ENCODE results near the gene CDC5L. TPM values are rescaled to one million over a fixed set of nuclear protein-coding genes. Genes with fewer than 3 reads are reported as not detected.

The CDC5L gene
- polyA plus RNA-seq, 1 of the 3 experiments (the other 2 are of a cell fraction), result 6.0 TPM

DNA sequence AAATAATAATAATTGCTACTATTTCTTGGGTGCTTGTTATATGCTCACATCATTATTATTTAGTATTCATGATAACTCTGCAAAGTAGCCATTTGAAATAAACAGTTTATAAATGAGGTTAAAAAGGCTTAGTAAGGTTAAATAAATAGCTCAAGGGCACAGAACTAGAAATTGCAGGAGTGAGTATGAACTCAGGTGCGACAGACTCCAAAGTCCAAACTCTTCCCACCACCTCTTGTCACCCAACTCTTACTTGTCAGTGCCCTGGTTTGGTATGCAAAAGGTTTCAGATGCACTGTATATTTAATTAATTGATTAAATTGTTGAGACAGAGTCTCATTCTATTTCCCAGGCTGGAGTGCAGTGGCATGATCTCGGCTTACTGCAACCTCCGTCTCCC lies 20.7 kb upstream of the CDC5L start:
- Histone ChIP-seq H2AFZ (ENCODE audit: low read depth) (no peak overlapping the region), H3K9me3 (no peaks in the 10 kb centered on the region), H3K4me2 (no peak overlapping the region), H4K20me1 (ENCODE audit: insufficient read depth) (no peaks in the 10 kb centered on the region), H3F3A (replicated peaks; ENCODE audit: insufficient read depth) (no peaks in the 10 kb centered on the region), H3K9me2 (no peaks in the 10 kb centered on the region), H3K79me2 (ENCODE audit: insufficient read depth) (no peaks in the 10 kb centered on the region), H3K27me3 (ENCODE audit: insufficient read depth) (peaks cover 9% of the 10 kb centered on the region; the same call in 1 of the 2 replicates), H3K9ac (no peak overlapping the region), H3K36me3 (replicated peaks in 1 of 2; ENCODE audit: control insufficient read depth in 1 of 2, insufficient read depth in 2 of 2, low read length in 1 of 2) (no peaks in the 10 kb centered on the region), H3K27ac (ENCODE audit: low read depth in 2 of 2, low read length in 1 of 2) (no peak overlapping the region), H3K4me3 (ENCODE audit: low read depth in 2 of 2, low read length in 1 of 2) (no peak overlapping the region), H3K4me1 (ENCODE audit: control insufficient read depth in 1 of 2, insufficient read depth in 2 of 2, low read depth in 1 of 2, low read length in 1 of 2) (no peaks in the 10 kb centered on the region; a peak in 1 of 4 replicates)
- no peak for DNase-seq
- ChIA-PET POLR2A (no interaction called here), CTCF (interaction anchor here (1.3 kb wide), 1 partner anchor 20 kb away, joined by 3 read pairs; the partner anchor contains the start of gene CDC5L)
- TF ChIP-seq, protein P1, sequence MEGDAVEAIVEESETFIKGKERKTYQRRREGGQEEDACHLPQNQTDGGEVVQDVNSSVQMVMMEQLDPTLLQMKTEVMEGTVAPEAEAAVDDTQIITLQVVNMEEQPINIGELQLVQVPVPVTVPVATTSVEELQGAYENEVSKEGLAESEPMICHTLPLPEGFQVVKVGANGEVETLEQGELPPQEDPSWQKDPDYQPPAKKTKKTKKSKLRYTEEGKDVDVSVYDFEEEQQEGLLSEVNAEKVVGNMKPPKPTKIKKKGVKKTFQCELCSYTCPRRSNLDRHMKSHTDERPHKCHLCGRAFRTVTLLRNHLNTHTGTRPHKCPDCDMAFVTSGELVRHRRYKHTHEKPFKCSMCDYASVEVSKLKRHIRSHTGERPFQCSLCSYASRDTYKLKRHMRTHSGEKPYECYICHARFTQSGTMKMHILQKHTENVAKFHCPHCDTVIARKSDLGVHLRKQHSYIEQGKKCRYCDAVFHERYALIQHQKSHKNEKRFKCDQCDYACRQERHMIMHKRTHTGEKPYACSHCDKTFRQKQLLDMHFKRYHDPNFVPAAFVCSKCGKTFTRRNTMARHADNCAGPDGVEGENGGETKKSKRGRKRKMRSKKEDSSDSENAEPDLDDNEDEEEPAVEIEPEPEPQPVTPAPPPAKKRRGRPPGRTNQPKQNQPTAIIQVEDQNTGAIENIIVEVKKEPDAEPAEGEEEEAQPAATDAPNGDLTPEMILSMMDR (IDR thresholded peaks at IDR 0.05), result no peak
- TF ChIP-seq IRF3 (IDR thresholded peaks at IDR 0.05; ENCODE audit: low read depth, low read length), result no peak
- TF ChIP-seq, protein P2, sequence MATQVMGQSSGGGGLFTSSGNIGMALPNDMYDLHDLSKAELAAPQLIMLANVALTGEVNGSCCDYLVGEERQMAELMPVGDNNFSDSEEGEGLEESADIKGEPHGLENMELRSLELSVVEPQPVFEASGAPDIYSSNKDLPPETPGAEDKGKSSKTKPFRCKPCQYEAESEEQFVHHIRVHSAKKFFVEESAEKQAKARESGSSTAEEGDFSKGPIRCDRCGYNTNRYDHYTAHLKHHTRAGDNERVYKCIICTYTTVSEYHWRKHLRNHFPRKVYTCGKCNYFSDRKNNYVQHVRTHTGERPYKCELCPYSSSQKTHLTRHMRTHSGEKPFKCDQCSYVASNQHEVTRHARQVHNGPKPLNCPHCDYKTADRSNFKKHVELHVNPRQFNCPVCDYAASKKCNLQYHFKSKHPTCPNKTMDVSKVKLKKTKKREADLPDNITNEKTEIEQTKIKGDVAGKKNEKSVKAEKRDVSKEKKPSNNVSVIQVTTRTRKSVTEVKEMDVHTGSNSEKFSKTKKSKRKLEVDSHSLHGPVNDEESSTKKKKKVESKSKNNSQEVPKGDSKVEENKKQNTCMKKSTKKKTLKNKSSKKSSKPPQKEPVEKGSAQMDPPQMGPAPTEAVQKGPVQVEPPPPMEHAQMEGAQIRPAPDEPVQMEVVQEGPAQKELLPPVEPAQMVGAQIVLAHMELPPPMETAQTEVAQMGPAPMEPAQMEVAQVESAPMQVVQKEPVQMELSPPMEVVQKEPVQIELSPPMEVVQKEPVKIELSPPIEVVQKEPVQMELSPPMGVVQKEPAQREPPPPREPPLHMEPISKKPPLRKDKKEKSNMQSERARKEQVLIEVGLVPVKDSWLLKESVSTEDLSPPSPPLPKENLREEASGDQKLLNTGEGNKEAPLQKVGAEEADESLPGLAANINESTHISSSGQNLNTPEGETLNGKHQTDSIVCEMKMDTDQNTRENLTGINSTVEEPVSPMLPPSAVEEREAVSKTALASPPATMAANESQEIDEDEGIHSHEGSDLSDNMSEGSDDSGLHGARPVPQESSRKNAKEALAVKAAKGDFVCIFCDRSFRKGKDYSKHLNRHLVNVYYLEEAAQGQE (IDR thresholded peaks at IDR 0.05; ENCODE audit: low read depth, low read length), result no peak
- TF ChIP-seq FOXM1 (IDR thresholded peaks at IDR 0.05; ENCODE audit: low read depth), result no peak
- TF ChIP-seq NFIC (IDR thresholded peaks at IDR 0.05; ENCODE audit: borderline replicate concordance), result no peak
- 48% methylated on average over 3 of the region's 3 CpGs for WGBS (ENCODE audit: low lambda C conversion rate)

DNA sequence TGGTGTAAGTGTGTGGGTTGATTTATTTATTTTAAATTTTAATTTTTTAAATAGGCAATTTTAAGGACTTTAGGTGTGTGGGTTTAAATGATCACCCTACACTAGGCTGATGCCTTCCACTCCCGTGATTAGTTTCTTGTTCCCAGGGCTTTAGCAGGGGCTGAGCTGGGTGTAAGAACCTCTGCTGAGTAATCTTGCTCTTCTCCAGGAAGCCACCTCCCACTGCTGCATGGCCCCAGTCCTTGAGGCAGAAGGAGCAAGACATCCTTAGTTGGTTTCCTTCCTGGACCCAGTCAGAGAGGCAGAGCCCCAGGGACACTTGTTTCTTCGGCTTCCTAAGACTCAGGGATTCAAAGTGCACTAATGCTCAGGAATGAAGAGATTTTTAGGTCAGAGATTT lies 19.8 kb upstream of the CDC5L start:
- Histone ChIP-seq H4K20me1 (ENCODE audit: insufficient read depth) (no peaks in the 10 kb centered on the region), H3K36me3 (replicated peaks in 1 of 2; ENCODE audit: control insufficient read depth in 1 of 2, insufficient read depth in 2 of 2, low read length in 1 of 2) (no peaks in the 10 kb centered on the region), H3K4me2 (no peak overlapping the region), H3K79me2 (ENCODE audit: insufficient read depth) (no peaks in the 10 kb centered on the region), H3K4me3 (ENCODE audit: low read depth in 2 of 2, low read length in 1 of 2) (no peak overlapping the region), H3K9me2 (no peaks in the 10 kb centered on the region), H3K4me1 (ENCODE audit: control insufficient read depth in 1 of 2, insufficient read depth in 2 of 2, low read depth in 1 of 2, low read length in 1 of 2) (no peaks in the 10 kb centered on the region), H2AFZ (ENCODE audit: low read depth) (no peak overlapping the region), H3K9me3 (no peaks in the 10 kb centered on the region), H3K27ac (ENCODE audit: low read depth in 2 of 2, low read length in 1 of 2) (no peak overlapping the region), H3F3A (replicated peaks; ENCODE audit: insufficient read depth) (no peaks in the 10 kb centered on the region), H3K27me3 (ENCODE audit: insufficient read depth) (peaks cover 7% of the 10 kb centered on the region; the same call in 1 of the 2 replicates), H3K9ac (no peak overlapping the region)
- POLR2A ChIA-PET, result no interaction called here
- CTCF ChIA-PET, result interaction anchor here (1.3 kb wide), 1 partner anchor 19 kb away, joined by 3 read pairs; the partner anchor contains the start of gene CDC5L
- DNase-seq, result no peak
- WGBS (ENCODE audit: low lambda C conversion rate), result 60% methylated on average over 2 of the region's 2 CpGs
- TF ChIP-seq GABPA (IDR thresholded peaks at IDR 0.05; ENCODE audit: low read depth) (no peak), FOSL2 (IDR thresholded peaks at IDR 0.05; ENCODE audit: borderline replicate concordance, low read depth) (no peak), RCOR1 (IDR thresholded peaks at IDR 0.05; ENCODE audit: low read length) (no peak), POLR2AphosphoS5 (IDR thresholded peaks at IDR 0.05; ENCODE audit: low read depth, low read length) (no peak), USF2 (IDR thresholded peaks at IDR 0.05; ENCODE audit: borderline replicate concordance, low read depth, low read length) (no peak), NFIC (IDR thresholded peaks at IDR 0.05; ENCODE audit: borderline replicate concordance) (no peak), NRF1 (IDR thresholded peaks at IDR 0.05; ENCODE audit: low read depth, low read length) (no peak)
- TF ChIP-seq, protein P2 (IDR thresholded peaks at IDR 0.05; ENCODE audit: low read depth, low read length), result no peak
- TF ChIP-seq, protein P3, sequence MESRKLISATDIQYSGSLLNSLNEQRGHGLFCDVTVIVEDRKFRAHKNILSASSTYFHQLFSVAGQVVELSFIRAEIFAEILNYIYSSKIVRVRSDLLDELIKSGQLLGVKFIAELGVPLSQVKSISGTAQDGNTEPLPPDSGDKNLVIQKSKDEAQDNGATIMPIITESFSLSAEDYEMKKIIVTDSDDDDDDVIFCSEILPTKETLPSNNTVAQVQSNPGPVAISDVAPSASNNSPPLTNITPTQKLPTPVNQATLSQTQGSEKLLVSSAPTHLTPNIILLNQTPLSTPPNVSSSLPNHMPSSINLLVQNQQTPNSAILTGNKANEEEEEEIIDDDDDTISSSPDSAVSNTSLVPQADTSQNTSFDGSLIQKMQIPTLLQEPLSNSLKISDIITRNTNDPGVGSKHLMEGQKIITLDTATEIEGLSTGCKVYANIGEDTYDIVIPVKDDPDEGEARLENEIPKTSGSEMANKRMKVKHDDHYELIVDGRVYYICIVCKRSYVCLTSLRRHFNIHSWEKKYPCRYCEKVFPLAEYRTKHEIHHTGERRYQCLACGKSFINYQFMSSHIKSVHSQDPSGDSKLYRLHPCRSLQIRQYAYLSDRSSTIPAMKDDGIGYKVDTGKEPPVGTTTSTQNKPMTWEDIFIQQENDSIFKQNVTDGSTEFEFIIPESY (IDR thresholded peaks at IDR 0.05; ENCODE audit: borderline replicate concordance, low read depth), result no peak

All from SK-N-SH (cell line).